ENCODE data around the gene PRSS8. TPM values are rescaled to one million over a fixed set of nuclear protein-coding genes. Genes with fewer than 3 reads are reported as not detected.

The PRSS8 gene
- total and polyA plus RNA-seq, 2 donors (not counting 1 experiment from before 2014, with no cell fraction given), result not detected

DNA sequence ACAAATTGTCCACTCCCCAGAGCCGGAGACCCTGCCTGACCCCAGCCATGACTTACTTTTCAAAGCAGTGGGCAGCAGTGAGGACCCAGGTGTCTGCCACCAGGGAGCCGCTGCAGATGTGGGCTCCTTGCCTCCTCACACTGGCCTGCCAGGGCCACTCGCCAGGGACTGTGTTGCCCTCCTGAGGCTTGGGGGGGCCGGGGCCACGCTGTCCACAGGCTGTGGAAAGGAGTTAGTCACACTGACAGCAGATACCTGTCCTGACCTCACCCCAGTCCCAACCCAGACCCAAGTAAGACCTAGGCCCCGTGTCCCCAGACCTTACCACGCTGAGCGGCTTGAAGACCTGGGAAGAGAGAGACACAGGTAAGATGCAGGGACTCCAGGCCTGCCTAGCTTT, 48.0 kb downstream of the PRSS8 start:
- TF ChIP-seq, protein P1, sequence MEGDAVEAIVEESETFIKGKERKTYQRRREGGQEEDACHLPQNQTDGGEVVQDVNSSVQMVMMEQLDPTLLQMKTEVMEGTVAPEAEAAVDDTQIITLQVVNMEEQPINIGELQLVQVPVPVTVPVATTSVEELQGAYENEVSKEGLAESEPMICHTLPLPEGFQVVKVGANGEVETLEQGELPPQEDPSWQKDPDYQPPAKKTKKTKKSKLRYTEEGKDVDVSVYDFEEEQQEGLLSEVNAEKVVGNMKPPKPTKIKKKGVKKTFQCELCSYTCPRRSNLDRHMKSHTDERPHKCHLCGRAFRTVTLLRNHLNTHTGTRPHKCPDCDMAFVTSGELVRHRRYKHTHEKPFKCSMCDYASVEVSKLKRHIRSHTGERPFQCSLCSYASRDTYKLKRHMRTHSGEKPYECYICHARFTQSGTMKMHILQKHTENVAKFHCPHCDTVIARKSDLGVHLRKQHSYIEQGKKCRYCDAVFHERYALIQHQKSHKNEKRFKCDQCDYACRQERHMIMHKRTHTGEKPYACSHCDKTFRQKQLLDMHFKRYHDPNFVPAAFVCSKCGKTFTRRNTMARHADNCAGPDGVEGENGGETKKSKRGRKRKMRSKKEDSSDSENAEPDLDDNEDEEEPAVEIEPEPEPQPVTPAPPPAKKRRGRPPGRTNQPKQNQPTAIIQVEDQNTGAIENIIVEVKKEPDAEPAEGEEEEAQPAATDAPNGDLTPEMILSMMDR (conservative IDR thresholded peaks at IDR 0.05 in 1 of 2, IDR thresholded peaks at IDR 0.05 in 1 of 2; ENCODE audit: low read depth in 1 of 2, low read length in 2 of 2), result no peak
- TF ChIP-seq EZH2 (IDR thresholded peaks at IDR 0.05; ENCODE audit: low read length, missing control alignments), result no peak
- no peak for DNase-seq (ENCODE audit: low read depth in 2 of 2)
- Histone ChIP-seq H2AFZ (ENCODE audit: low read length) (no peak overlapping the region), H3K4me1 (ENCODE audit: control insufficient read depth, extremely low read depth, insufficient read depth, low read length) (peaks cover 2% of the 10 kb centered on the region), H3K9ac (ENCODE audit: insufficient read depth, low read length) (no peak overlapping the region), H3K9me3 (ENCODE audit: control insufficient read depth, insufficient read depth, low read depth, low read length) (no peaks in the 10 kb centered on the region), H3K36me3 (ENCODE audit: control insufficient read depth, insufficient read depth, low read length) (peaks cover 23% of the 10 kb centered on the region), H3K79me2 (ENCODE audit: control insufficient read depth, insufficient read depth, low read length) (peaks cover 7% of the 10 kb centered on the region), H3K27me3 (ENCODE audit: control insufficient read depth, insufficient read depth, low read length) (no peaks in the 10 kb centered on the region), H3K4me3 (replicated peaks in 1 of 4; ENCODE audit: control extremely low read depth in 1 of 4, insufficient read depth in 1 of 4, low read depth in 3 of 4, low read length in 4 of 4) (no peak overlapping the region), H4K20me1 (ENCODE audit: control insufficient read depth, extremely low read depth, insufficient read depth, low read length) (no peaks in the 10 kb centered on the region), H3K27ac (ENCODE audit: insufficient read depth, low read length) (no peak overlapping the region), H3K4me2 (ENCODE audit: extremely low read depth, insufficient read depth, low read length) (no peak overlapping the region)

DNA sequence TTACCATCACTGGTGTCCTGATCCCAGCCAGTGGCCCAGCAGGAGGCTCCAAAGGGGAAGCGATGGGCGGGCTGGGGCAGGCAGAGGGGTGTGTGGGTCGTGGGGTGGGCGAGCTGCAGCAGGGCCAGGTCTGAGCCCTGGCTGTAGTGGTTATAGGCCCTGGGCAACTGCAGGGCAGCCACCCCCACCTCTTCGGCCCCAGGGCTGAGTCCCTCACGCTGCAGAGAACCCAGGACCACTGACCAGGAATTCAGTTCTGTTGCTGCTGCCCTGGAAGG, 49.0 kb downstream of the PRSS8 start:
- H3K9ac ChIP-seq (ENCODE audit: insufficient read depth, low read length), result no peak overlapping the region
- H3K4me2 ChIP-seq (ENCODE audit: extremely low read depth, insufficient read depth, low read length), result no peak overlapping the region
- no peaks in the 10 kb centered on the region for H3K9me3 ChIP-seq (ENCODE audit: control insufficient read depth, insufficient read depth, low read depth, low read length)
- H3K27ac ChIP-seq (ENCODE audit: insufficient read depth, low read length), result no peak overlapping the region
- no peaks in the 10 kb centered on the region for H4K20me1 ChIP-seq (ENCODE audit: control insufficient read depth, extremely low read depth, insufficient read depth, low read length)
- peaks cover 21% of the 10 kb centered on the region for H3K36me3 ChIP-seq (ENCODE audit: control insufficient read depth, insufficient read depth, low read length)
- TF ChIP-seq, protein P1 (conservative IDR thresholded peaks at IDR 0.05 in 1 of 2, IDR thresholded peaks at IDR 0.05 in 1 of 2; ENCODE audit: low read depth in 1 of 2, low read length in 2 of 2), result no peak
- TF ChIP-seq EZH2 (IDR thresholded peaks at IDR 0.05; ENCODE audit: low read length, missing control alignments), result no peak
- no peak overlapping the region for H2AFZ ChIP-seq (ENCODE audit: low read length)
- DNase-seq (ENCODE audit: low read depth in 2 of 2), result no peak
- H3K4me1 ChIP-seq (ENCODE audit: control insufficient read depth, extremely low read depth, insufficient read depth, low read length), result no peaks in the 10 kb centered on the region
- H3K4me3 ChIP-seq (replicated peaks in 1 of 4; ENCODE audit: control extremely low read depth in 1 of 4, insufficient read depth in 1 of 4, low read depth in 3 of 4, low read length in 4 of 4), result no peak overlapping the region
- no peaks in the 10 kb centered on the region for H3K27me3 ChIP-seq (ENCODE audit: control insufficient read depth, insufficient read depth, low read length)
- H3K79me2 ChIP-seq (ENCODE audit: control insufficient read depth, insufficient read depth, low read length), result peaks cover 4% of the 10 kb centered on the region

DNA sequence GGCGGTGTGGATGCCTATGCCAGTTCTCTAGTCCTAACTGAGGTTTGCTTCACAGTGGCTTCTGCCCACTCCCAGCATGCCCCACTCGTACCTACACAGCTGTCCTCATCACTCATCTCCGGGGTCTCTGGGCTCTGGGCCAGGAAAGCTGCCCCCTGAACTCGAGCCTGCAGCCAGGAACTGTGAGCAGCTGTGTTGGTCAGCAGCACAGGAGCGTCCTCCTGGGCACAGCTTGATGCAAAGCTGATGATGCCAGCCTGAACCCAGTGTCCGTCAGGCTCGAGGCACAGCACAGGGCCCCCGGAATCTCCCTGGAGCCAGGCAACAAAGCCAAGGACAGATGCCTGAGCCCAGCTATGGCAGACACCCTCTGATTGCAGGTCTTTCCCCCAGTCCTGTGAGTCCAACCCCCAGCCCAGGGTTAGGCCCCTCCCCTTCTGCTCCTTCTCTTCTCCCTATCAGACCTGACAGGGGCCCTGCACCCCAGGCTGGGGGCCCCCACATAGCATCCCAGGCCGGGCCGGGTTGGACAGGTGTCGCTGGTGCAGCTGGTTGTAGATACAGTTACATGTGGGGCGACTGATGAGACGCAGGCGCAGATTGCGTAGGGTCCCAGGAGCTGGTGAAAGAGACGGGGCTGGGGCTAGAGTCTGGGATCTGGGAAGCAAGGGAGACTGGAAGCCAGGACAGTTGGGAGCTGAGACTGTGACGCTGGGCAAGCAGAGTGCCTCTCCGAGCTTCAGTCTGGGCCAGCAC, 49.5 kb downstream of the PRSS8 start:
- no peak overlapping the region for H2AFZ ChIP-seq (ENCODE audit: low read length)
- peaks cover under 1% of the 10 kb centered on the region for H3K79me2 ChIP-seq (ENCODE audit: control insufficient read depth, insufficient read depth, low read length)
- DNase-seq (ENCODE audit: low read depth in 2 of 2), result no peak
- H4K20me1 ChIP-seq (ENCODE audit: control insufficient read depth, extremely low read depth, insufficient read depth, low read length), result no peaks in the 10 kb centered on the region
- no peaks in the 10 kb centered on the region for H3K9me3 ChIP-seq (ENCODE audit: control insufficient read depth, insufficient read depth, low read depth, low read length)
- no peak overlapping the region for H3K4me2 ChIP-seq (ENCODE audit: extremely low read depth, insufficient read depth, low read length)
- H3K4me1 ChIP-seq (ENCODE audit: control insufficient read depth, extremely low read depth, insufficient read depth, low read length), result no peaks in the 10 kb centered on the region
- no peak overlapping the region for H3K9ac ChIP-seq (ENCODE audit: insufficient read depth, low read length)
- peaks cover 18% of the 10 kb centered on the region for H3K36me3 ChIP-seq (ENCODE audit: control insufficient read depth, insufficient read depth, low read length)
- no peaks in the 10 kb centered on the region for H3K27me3 ChIP-seq (ENCODE audit: control insufficient read depth, insufficient read depth, low read length)
- no peak overlapping the region for H3K4me3 ChIP-seq (replicated peaks in 1 of 4; ENCODE audit: control extremely low read depth in 1 of 4, insufficient read depth in 1 of 4, low read depth in 3 of 4, low read length in 4 of 4)
- no peak overlapping the region for H3K27ac ChIP-seq (ENCODE audit: insufficient read depth, low read length)
- TF ChIP-seq, protein P1 (conservative IDR thresholded peaks at IDR 0.05 in 1 of 2, IDR thresholded peaks at IDR 0.05 in 1 of 2; ENCODE audit: low read depth in 1 of 2, low read length in 2 of 2), result no peak
- no peak for TF ChIP-seq EZH2 (IDR thresholded peaks at IDR 0.05; ENCODE audit: low read length, missing control alignments)

Measured in fibroblast of lung (primary cell).